IPS DF 6.9 (cell line): ENCODE results near the gene CSPG5.

Experiments
- DNase-seq: peaks from one replicate; pipeline ENCODE4 v3.0.0-alpha.2; 2013; ENCODE audit warnings: low read depth, low spot score
- H3K27ac ChIP-seq: one replicate; pipeline ENCODE4 v1.5.1; 2013; ENCODE audit warnings: low read length, control low read depth
- H3K27me3 ChIP-seq: 2 replicates; pipeline ENCODE4 v1.6.1; 2013; ENCODE audit warnings: mild to moderate bottlenecking, low read length; ENCODE audit not compliant: control insufficient read depth, insufficient read depth
- H3K36me3 ChIP-seq: 2 replicates; pipeline ENCODE4 v1.6.1; 2013; ENCODE audit warnings: low read length; ENCODE audit not compliant: control insufficient read depth, insufficient read depth
- H3K4me1 ChIP-seq: 2 replicates; pipeline ENCODE4 v1.6.1; 2013; ENCODE audit warnings: low read length; ENCODE audit not compliant: control insufficient read depth, insufficient read depth
- H3K4me3 ChIP-seq: 2 replicates; pipeline ENCODE4 v1.5.1; 2013; ENCODE audit warnings: mild to moderate bottlenecking, low read length
- H3K9me3 ChIP-seq: 2 replicates; pipeline ENCODE4 v1.6.1; 2013; ENCODE audit warnings: low read length, inconsistent platforms; ENCODE audit not compliant: control insufficient read depth, insufficient read depth
- WGBS: extraction: QIAGEN DNeasy Blood & Tissue Kit; methylation state at CpG from one replicate; pipeline ENCODE4 v1.1.7; 2013; ENCODE audit warnings: mixed read lengths, missing lambda C conversion rate; ENCODE audit not compliant: insufficient read length, insufficient coverage; 5-methylcytosine and 5-hydroxymethylcytosine counted together

CSPG5 gene

GRCh38 chr3:47542471-47543173, 36.0 kb downstream of the CSPG5 start:
- Histone ChIP-seq H3K36me3 (no peaks in the 10 kb centered on the region), H3K27me3 (no peaks in the 10 kb centered on the region), H3K4me3 (no peak overlapping the region), H3K4me1 (no peaks in the 10 kb centered on the region), H3K27ac (no peak overlapping the region), H3K9me3 (no peaks in the 10 kb centered on the region)
- DNase-seq, result no peak
- no CpG with 5 or more reads among the region's 21 CpGs for WGBS

- WGBS, result no CpG with 5 or more reads among the region's 6 CpGs
- DNase-seq, result no peak
- no peaks in the 10 kb centered on the region for H3K9me3 ChIP-seq
- H3K4me1 ChIP-seq, result no peaks in the 10 kb centered on the region
- H3K27ac ChIP-seq, result no peak overlapping the region
- no peaks in the 10 kb centered on the region for H3K36me3 ChIP-seq
- H3K4me3 ChIP-seq, result no peak overlapping the region
- no peaks in the 10 kb centered on the region for H3K27me3 ChIP-seq
Measured at GRCh38 chr3:47541583-47542108, 37.0 kb downstream of the CSPG5 start.

- Histone ChIP-seq H3K9me3 (no peaks in the 10 kb centered on the region), H3K4me3 (no peak overlapping the region), H3K36me3 (no peaks in the 10 kb centered on the region), H3K4me1 (no peaks in the 10 kb centered on the region), H3K27ac (no peak overlapping the region), H3K27me3 (no peaks in the 10 kb centered on the region)
- no peak for DNase-seq
- WGBS, result no CpG with 5 or more reads among the region's 4 CpGs
Measured at GRCh38 chr3:47540281-47540680, 38.4 kb downstream of the CSPG5 start.

- Histone ChIP-seq H3K4me1 (no peaks in the 10 kb centered on the region), H3K4me3 (no peak overlapping the region)
- no CpG with 5 or more reads among the region's 6 CpGs for WGBS
Measured at GRCh38 chr3:47536967-47537366, 41.7 kb downstream of the CSPG5 start.

GRCh38 chr3:47536221-47536891, 42.3 kb downstream of the CSPG5 start:
- no peaks in the 10 kb centered on the region for H3K4me1 ChIP-seq
- H3K9me3 ChIP-seq, result no peaks in the 10 kb centered on the region
- H3K27me3 ChIP-seq, result no peaks in the 10 kb centered on the region
- H3K27ac ChIP-seq, result no peak overlapping the region
- no peaks in the 10 kb centered on the region for H3K36me3 ChIP-seq
- no peak for DNase-seq
- WGBS, result no CpG with 5 or more reads among the region's 19 CpGs
- no peak overlapping the region for H3K4me3 ChIP-seq

More at GRCh38 chr3:47536967-47537366, 41.7 kb downstream of the CSPG5 start:
- H3K27ac ChIP-seq, result no peak overlapping the region
- H3K9me3 ChIP-seq, result no peaks in the 10 kb centered on the region
- no peaks in the 10 kb centered on the region for H3K27me3 ChIP-seq
- H3K36me3 ChIP-seq, result no peaks in the 10 kb centered on the region
- DNase-seq, result no peak

- no peak for DNase-seq
- no peak overlapping the region for H3K27ac ChIP-seq
- no peaks in the 10 kb centered on the region for H3K9me3 ChIP-seq
- H3K4me3 ChIP-seq, result no peak overlapping the region
- WGBS, result no CpG with 5 or more reads among the region's 5 CpGs
- H3K27me3 ChIP-seq, result no peaks in the 10 kb centered on the region
- H3K4me1 ChIP-seq, result no peaks in the 10 kb centered on the region
- no peaks in the 10 kb centered on the region for H3K36me3 ChIP-seq
Measured at GRCh38 chr3:47533996-47534454, 44.6 kb downstream of the CSPG5 start.

- Histone ChIP-seq H3K36me3 (no peaks in the 10 kb centered on the region), H3K4me1 (no peaks in the 10 kb centered on the region), H3K9me3 (no peaks in the 10 kb centered on the region), H3K27me3 (no peaks in the 10 kb centered on the region), H3K4me3 (no peak overlapping the region), H3K27ac (no peak overlapping the region)
- WGBS, result no CpG with 5 or more reads among the region's 2 CpGs
- DNase-seq, result no peak
Measured at GRCh38 chr3:47533481-47533880, 45.2 kb downstream of the CSPG5 start.

- Histone ChIP-seq H3K4me1 (no peaks in the 10 kb centered on the region), H3K4me3 (no peak overlapping the region), H3K36me3 (no peaks in the 10 kb centered on the region), H3K27ac (no peak overlapping the region), H3K27me3 (no peaks in the 10 kb centered on the region), H3K9me3 (no peaks in the 10 kb centered on the region)
- DNase-seq, result no peak
- WGBS, result no CpG with 5 or more reads among the region's 6 CpGs
Measured at GRCh38 chr3:47527952-47528725, 50.5 kb downstream of the CSPG5 start.

GRCh38 chr3:47525617-47526016, 53.0 kb downstream of the CSPG5 start:
- no CpG with 5 or more reads among the region's 4 CpGs for WGBS
- H3K27ac ChIP-seq, result no peak overlapping the region
- DNase-seq, result no peak
- H3K9me3 ChIP-seq, result no peaks in the 10 kb centered on the region
- H3K27me3 ChIP-seq, result no peaks in the 10 kb centered on the region; the same call in 1 of the 2 replicates
- H3K4me1 ChIP-seq, result no peaks in the 10 kb centered on the region
- H3K4me3 ChIP-seq, result no peak overlapping the region
- no peaks in the 10 kb centered on the region for H3K36me3 ChIP-seq

GRCh38 chr3:47523310-47524073, 55.2 kb downstream of the CSPG5 start:
- Histone ChIP-seq H3K9me3 (no peaks in the 10 kb centered on the region), H3K27ac (no peak overlapping the region), H3K27me3 (no peaks in the 10 kb centered on the region; the same call in 1 of the 2 replicates), H3K4me1 (0 out of 2 replicates have a peak, but pooled peaks cover 1% of the 10 kb centered on the region), H3K36me3 (no peaks in the 10 kb centered on the region), H3K4me3 (no peak overlapping the region)
- DNase-seq, result no peak
- WGBS, result no CpG with 5 or more reads among the region's 4 CpGs
